HEK293 (cell line): ENCODE data around the gene RNF11.

Experiments used
- KLF1 ChIP-seq: fragments of 450-650 bp; formaldehyde crosslinking; IDR thresholded peaks from 2 replicates; pipeline ENCODE4 v1.5.1; 2016; ENCODE audit warnings: missing biosample characterization, missing genetic modification characterization
- ZBTB20 ChIP-seq: fragments of 450-650 bp; formaldehyde crosslinking; IDR thresholded peaks from 2 replicates; pipeline ENCODE4 v1.5.1; 2016; ENCODE audit warnings: missing biosample characterization, missing genetic modification characterization
- ZNF10 ChIP-seq: fragments of 450-650 bp; formaldehyde crosslinking; IDR thresholded peaks from 2 replicates; pipeline ENCODE4 v1.5.1; 2017; ENCODE audit warnings: missing biosample characterization, missing genetic modification characterization
- ZNF202 ChIP-seq: fragments of 450-650 bp; formaldehyde crosslinking; IDR thresholded peaks from 2 replicates; pipeline ENCODE4 v1.5.1; 2016; ENCODE audit warnings: missing biosample characterization, missing genetic modification characterization, borderline replicate concordance
- ZNF292 ChIP-seq: fragments of 450-650 bp; formaldehyde crosslinking; IDR thresholded peaks from 2 replicates; pipeline ENCODE4 v1.5.1; 2016; ENCODE audit warnings: low read depth, missing biosample characterization, missing genetic modification characterization, borderline replicate concordance
- ZNF37A ChIP-seq: fragments of 450-650 bp; IDR thresholded peaks from 2 replicates; pipeline ENCODE4 v1.5.1; 2018; ENCODE audit warnings: missing biosample characterization, missing genetic modification characterization
- ZNF416 ChIP-seq: fragments of 450-650 bp; formaldehyde crosslinking; IDR thresholded peaks from 2 replicates; pipeline ENCODE4 v1.5.1; 2016; ENCODE audit warnings: missing biosample characterization, missing genetic modification characterization
- ZNF510 ChIP-seq: fragments of 450-650 bp; formaldehyde crosslinking; IDR thresholded peaks from 2 replicates; pipeline ENCODE4 v1.5.1; 2018; ENCODE audit warnings: mild to moderate bottlenecking, missing genetic modification characterization, missing biosample characterization; ENCODE audit not compliant: insufficient replicate concordance
- TF ChIP-seq, protein P1 (sequence below): fragments of 450-650 bp; formaldehyde crosslinking; IDR thresholded peaks from 2 replicates; pipeline ENCODE4 v1.5.1; 2016; ENCODE audit warnings: missing biosample characterization, missing genetic modification characterization
- TF ChIP-seq, protein P2 (sequence below): fragments of 450-650 bp; formaldehyde crosslinking; IDR thresholded peaks from 2 replicates; pipeline ENCODE4 v1.5.1; 2017; ENCODE audit warnings: missing biosample characterization, missing genetic modification characterization

DNA sequence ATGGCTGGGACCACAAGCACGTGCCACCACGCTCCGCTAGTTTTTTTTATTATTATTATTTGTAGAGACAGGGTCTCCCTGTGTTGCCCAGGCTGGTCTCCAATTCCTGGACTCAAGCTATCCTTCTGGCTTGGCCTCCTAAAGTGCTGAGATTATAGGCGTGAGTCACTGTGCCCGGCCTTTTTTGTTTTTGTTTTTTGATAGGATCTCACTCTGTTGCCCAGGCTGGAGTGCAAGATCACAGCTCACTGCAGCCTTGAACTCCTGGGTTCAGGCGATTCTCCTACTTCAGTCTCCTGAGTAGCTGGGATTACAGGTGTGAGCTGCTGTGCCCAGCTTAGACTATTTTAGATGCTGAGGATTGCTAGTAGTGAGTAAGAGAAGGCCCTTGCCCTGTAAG lies 11.8 kb upstream of the RNF11 start:
- TF ChIP-seq KLF1 (no peak), ZNF292 (no peak), ZNF10 (tag by site-specific recombination) (no peak), ZNF37A (tag by site-specific recombination) (no peak), ZNF510 (tag by site-specific recombination) (no peak), ZBTB20 (no peak), ZNF202 (tag by site-specific recombination) (no peak), ZNF416 (no peak)
- TF ChIP-seq, protein P1, sequence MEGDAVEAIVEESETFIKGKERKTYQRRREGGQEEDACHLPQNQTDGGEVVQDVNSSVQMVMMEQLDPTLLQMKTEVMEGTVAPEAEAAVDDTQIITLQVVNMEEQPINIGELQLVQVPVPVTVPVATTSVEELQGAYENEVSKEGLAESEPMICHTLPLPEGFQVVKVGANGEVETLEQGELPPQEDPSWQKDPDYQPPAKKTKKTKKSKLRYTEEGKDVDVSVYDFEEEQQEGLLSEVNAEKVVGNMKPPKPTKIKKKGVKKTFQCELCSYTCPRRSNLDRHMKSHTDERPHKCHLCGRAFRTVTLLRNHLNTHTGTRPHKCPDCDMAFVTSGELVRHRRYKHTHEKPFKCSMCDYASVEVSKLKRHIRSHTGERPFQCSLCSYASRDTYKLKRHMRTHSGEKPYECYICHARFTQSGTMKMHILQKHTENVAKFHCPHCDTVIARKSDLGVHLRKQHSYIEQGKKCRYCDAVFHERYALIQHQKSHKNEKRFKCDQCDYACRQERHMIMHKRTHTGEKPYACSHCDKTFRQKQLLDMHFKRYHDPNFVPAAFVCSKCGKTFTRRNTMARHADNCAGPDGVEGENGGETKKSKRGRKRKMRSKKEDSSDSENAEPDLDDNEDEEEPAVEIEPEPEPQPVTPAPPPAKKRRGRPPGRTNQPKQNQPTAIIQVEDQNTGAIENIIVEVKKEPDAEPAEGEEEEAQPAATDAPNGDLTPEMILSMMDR (tag by site-specific recombination): no peak
- TF ChIP-seq, protein P2, sequence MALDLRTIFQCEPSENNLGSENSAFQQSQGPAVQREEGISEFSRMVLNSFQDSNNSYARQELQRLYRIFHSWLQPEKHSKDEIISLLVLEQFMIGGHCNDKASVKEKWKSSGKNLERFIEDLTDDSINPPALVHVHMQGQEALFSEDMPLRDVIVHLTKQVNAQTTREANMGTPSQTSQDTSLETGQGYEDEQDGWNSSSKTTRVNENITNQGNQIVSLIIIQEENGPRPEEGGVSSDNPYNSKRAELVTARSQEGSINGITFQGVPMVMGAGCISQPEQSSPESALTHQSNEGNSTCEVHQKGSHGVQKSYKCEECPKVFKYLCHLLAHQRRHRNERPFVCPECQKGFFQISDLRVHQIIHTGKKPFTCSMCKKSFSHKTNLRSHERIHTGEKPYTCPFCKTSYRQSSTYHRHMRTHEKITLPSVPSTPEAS (tag by site-specific recombination): no peak
